Activated T-helper 17 cell treated with anti-CD3 and anti-CD28 coated beads, Interleukin-2, amount 50 U/mL, for 72 hours (primary cell): ENCODE measurements around the gene RALB. TPM values are rescaled to one million over a fixed set of nuclear protein-coding genes. Genes with fewer than 3 reads are reported as not detected.
"Not testable (repeated sequence)": the region's sequence is repeated elsewhere in the genome, so short reads cannot be mapped to it uniquely, and the experiment has no call there.

Experiments used
- ATAC-seq: fragments of 150-1000 bp; cut with Tn5 transposase; replicated peaks from 2 replicates; pipeline ENCODE4 v1.10.0; 2021; ENCODE audit warnings: mild to moderate bottlenecking, moderate library complexity
- H3K27ac Mint-ChIP-seq: one replicate; pipeline ENCODE4 v1.8.0; 2022; ENCODE audit warnings: mixed read lengths
- H3K27me3 Mint-ChIP-seq: one replicate; pipeline ENCODE4 v1.8.0; 2022; ENCODE audit warnings: mixed read lengths
- H3K36me3 Mint-ChIP-seq: one replicate; pipeline ENCODE4 v1.8.0; 2022; ENCODE audit warnings: low read depth, mild to moderate bottlenecking, mixed read lengths
- H3K4me1 Mint-ChIP-seq: one replicate; pipeline ENCODE4 v1.8.0; 2022; ENCODE audit warnings: mixed read lengths
- H3K4me3 Mint-ChIP-seq: one replicate; pipeline ENCODE4 v1.8.0; 2022; ENCODE audit warnings: mild to moderate bottlenecking, mixed read lengths
- H3K9me3 Mint-ChIP-seq: one replicate; pipeline ENCODE4 v1.8.0; 2022; ENCODE audit warnings: mixed read lengths
- total RNA-seq, 2 donors: library from RNA; stranded (reverse); gene quantifications; one replicate each; pipeline ENCODE4 v1.2.3, GENCODE V29; 2022

Gene RALB
- total RNA-seq, 2 donors from 2014 or later = 77.4 to 91.9 TPM

DNA sequence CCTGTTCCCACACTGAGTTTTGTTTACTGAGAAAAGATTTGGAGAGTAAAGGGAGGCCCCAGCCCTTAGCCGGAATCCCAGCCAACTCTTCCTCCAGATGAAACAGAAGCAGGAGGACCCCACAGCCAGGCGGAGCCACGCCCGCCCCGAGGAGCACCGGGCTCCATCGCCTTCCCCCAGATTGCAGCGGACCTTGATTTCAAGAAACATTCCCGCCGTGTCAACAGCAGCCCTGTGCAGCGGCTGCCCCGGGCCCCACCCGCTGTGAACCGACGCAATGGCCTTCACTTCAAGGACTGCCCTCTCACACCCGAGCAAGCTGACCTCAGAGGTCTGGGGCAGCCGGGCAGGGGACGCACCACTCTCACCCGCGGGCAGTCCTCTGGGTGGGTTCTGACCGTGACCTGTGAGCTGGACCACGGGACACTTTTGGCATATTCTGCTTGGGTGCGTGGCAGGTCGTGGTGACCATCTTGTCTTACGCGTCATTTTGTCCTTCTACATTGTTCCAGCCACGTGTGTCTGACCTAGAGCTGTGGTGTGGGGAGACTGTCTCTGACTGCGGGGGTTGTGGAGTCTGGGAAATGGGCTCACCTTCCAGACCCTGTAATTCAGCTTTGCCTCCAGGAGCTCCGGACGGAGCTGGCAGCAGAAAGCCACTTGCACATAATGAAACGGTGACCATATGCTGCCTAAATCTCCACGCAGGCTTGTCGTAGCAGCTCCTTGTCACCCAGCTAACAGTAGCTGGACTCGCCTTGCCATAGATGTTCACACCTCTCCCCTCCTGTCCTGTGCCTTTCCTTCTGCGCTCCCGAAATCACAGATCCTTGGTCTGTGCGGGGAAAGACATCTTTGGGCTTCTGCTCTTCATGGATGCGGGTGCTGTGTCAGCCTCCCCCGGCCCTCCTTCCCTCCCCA lies 61.3 kb downstream of the RALB start:
- Mint-ChIP-seq H3K4me3 (peak overlapping the region; percentile 71), H3K27ac (peak overlapping the region; percentile 51), H3K27me3 (peaks cover 3% of the 10 kb centered on the region), H3K9me3 (no peaks in the 10 kb centered on the region), H3K36me3 (no peaks in the 10 kb centered on the region), H3K4me1 (no peaks in the 10 kb centered on the region)
- no peak for ATAC-seq

DNA sequence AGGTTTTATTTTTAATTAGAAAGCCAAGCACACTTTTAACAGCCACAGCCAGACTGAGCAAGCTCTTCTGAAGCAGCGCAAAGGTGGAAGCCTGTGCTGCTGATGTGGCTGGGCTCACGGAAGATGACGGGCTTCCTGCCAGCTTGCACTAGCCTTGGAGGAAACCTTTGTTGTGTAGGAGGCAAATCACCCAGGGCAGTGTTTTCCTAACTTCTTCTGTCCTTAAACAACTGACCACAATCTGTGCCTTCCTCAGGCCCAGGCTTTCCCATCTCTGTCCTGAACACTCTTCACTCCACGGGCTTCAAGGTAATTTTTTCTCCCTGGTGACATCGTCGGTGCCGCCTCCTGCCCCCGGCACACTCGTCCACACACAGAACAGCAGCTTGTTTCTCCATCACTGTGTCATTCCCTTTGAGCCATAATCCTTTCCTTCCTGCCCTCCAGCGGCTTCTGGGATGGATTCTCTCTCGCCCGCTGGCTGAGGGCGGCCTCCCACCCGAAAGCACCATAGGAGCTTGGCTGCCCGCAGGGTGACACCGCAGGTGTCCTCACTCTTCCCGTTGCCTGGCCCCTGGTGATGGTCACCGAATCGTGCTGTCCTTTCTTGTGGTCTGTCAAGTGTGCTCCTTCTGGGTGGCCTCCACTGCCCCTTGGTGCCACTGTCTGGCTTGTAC lies 62.2 kb downstream of the RALB start:
- Mint-ChIP-seq H3K4me3 (peak overlapping the region; percentile 71), H3K36me3 (no peaks in the 10 kb centered on the region), H3K27me3 (peaks cover 3% of the 10 kb centered on the region), H3K27ac (peak overlapping the region; percentile 51), H3K4me1 (no peaks in the 10 kb centered on the region), H3K9me3 (no peaks in the 10 kb centered on the region)
- ATAC-seq = peak; percentile 31

GRCh38 chr2:120315367-120316033 lies 62.8 kb downstream of the RALB start:
- ATAC-seq = no peak
- no peaks in the 10 kb centered on the region for H3K9me3 Mint-ChIP-seq
- peak overlapping the region; percentile 51 for H3K27ac Mint-ChIP-seq
- H3K4me3 Mint-ChIP-seq = no peak overlapping the region
- H3K27me3 Mint-ChIP-seq = peaks cover 3% of the 10 kb centered on the region
- no peaks in the 10 kb centered on the region for H3K36me3 Mint-ChIP-seq
- H3K4me1 Mint-ChIP-seq = no peaks in the 10 kb centered on the region

- H3K27ac Mint-ChIP-seq = no peak overlapping the region
- H3K4me3 Mint-ChIP-seq = no peak overlapping the region
- H3K27me3 Mint-ChIP-seq = peaks cover 3% of the 10 kb centered on the region
- ATAC-seq = no peak
- H3K36me3 Mint-ChIP-seq = no peaks in the 10 kb centered on the region
- no peaks in the 10 kb centered on the region for H3K9me3 Mint-ChIP-seq
- no peaks in the 10 kb centered on the region for H3K4me1 Mint-ChIP-seq
Observed at GRCh38 chr2:120316071-120316470, 63.4 kb downstream of the RALB start.

GRCh38 chr2:120316528-120317179 lies 64.0 kb downstream of the RALB start:
- Mint-ChIP-seq H3K36me3 (no peaks in the 10 kb centered on the region), H3K9me3 (no peaks in the 10 kb centered on the region), H3K4me3 (no peak overlapping the region), H3K4me1 (no peaks in the 10 kb centered on the region), H3K27me3 (peaks cover 3% of the 10 kb centered on the region), H3K27ac (peak overlapping the region; percentile 19)
- no peak for ATAC-seq

DNA sequence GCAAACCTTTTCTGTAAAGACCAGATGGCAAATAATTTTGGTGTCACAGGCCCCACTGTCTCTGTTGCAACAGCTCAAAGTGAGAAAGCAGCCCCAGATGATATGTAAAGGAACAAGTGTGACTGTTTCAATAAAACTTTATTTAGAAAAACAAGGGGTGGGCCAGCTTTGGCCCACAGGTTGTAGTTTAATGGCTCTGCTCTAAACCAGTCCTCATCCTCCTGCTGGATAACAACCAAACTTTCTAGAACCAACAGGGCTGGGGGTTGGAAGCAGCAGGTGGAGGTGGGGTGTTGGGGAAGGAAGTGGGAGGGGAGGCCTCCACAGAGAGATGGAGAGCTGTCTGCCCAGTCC lies 64.5 kb downstream of the RALB start:
- Mint-ChIP-seq H3K27me3 (peaks cover 3% of the 10 kb centered on the region), H3K27ac (peak overlapping the region; percentile 19), H3K36me3 (no peaks in the 10 kb centered on the region), H3K4me1 (no peaks in the 10 kb centered on the region), H3K4me3 (no peak overlapping the region), H3K9me3 (no peaks in the 10 kb centered on the region)
- ATAC-seq = no peak

DNA sequence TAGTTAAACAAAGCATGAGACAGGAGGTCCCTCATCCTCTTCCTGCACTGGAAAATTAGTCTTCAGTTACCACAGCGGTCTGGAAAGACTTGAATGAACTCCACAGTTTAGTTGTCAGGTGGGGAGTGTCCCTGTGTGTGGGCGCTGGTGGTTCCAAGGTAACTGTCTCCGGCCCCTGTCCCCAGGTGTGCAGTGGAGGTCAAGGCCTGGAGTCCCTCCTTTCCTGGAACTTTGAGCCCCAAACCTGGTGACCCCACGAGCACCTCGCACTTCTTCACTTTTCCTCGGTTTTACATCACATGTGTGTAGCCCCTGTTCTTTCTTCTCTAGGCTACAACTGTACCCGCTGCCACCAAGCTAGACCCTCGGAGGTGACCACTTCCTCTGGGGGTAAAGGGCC lies 65.3 kb downstream of the RALB start:
- H3K4me3 Mint-ChIP-seq = no peak overlapping the region
- peaks cover 3% of the 10 kb centered on the region for H3K27me3 Mint-ChIP-seq
- H3K36me3 Mint-ChIP-seq = no peaks in the 10 kb centered on the region
- no peak overlapping the region for H3K27ac Mint-ChIP-seq
- H3K4me1 Mint-ChIP-seq = no peaks in the 10 kb centered on the region
- ATAC-seq = no peak
- no peaks in the 10 kb centered on the region for H3K9me3 Mint-ChIP-seq

DNA sequence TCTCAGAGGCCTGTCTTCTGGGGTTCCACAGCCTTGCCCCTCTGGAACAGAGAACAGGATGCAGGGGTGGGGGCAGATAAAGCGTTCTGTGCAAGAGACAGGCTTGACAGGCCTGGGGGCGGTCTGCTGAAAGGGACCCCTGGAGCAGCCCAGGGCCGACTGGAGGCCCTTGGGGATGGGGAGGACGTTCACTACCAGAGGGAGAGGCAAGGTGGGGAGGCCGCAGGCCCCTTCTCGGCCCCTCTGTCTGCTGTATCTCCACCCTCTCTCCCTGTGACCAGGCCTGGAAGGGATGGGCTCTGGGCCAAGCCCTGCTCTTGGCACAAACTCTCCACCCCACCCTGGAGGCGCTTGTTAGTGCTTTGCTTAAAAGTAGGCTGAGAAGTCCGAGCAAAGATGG lies 66.0 kb downstream of the RALB start:
- no peaks in the 10 kb centered on the region for H3K36me3 Mint-ChIP-seq
- H3K4me3 Mint-ChIP-seq = no peak overlapping the region
- peaks cover 3% of the 10 kb centered on the region for H3K27me3 Mint-ChIP-seq
- no peaks in the 10 kb centered on the region for H3K4me1 Mint-ChIP-seq
- no peak overlapping the region for H3K27ac Mint-ChIP-seq
- no peak for ATAC-seq
- no peaks in the 10 kb centered on the region for H3K9me3 Mint-ChIP-seq

GRCh38 chr2:120319123-120319522 lies 66.5 kb downstream of the RALB start:
- Mint-ChIP-seq H3K27ac (no peak overlapping the region), H3K4me3 (no peak overlapping the region)

DNA sequence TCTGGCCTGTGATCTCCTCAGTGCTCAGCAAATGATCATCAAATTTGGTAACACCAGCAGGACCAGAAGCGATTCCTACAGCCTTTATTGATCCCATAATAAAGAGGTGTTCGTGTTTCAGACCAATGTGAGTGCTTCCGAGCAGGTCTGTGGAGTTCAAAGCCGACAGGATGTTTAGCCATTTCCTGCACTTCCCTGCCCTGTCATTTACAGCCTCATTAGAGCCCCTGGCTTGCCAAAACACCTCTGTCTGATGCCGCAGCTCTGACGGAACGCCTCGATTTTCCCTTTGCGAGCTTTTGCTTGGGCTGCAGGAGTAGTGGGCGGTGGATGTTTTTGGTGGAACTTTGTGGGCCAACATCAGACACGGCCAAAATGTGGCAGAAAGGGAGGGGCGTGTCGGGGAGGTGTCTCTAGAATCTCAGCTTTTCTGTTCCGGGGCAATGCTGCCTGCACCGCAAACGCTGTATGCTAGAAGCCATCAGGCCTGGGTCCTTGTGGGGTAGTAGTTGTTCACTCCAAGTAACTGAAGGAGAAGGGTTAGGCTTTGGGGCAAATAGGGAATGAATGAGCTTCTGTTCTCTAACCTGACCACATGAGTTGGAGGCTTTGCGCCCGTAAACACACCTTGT lies 67.2 kb downstream of the RALB start:
- no peaks in the 10 kb centered on the region for H3K4me1 Mint-ChIP-seq
- no peak overlapping the region for H3K4me3 Mint-ChIP-seq
- H3K9me3 Mint-ChIP-seq = no peaks in the 10 kb centered on the region
- H3K36me3 Mint-ChIP-seq = no peaks in the 10 kb centered on the region
- no peak overlapping the region for H3K27ac Mint-ChIP-seq
- H3K27me3 Mint-ChIP-seq = peaks cover 3% of the 10 kb centered on the region
- ATAC-seq = no peak

More at GRCh38 chr2:120319123-120319522, 66.5 kb downstream of the RALB start:
- Mint-ChIP-seq H3K9me3 (no peaks in the 10 kb centered on the region), H3K36me3 (no peaks in the 10 kb centered on the region), H3K27me3 (peaks cover 3% of the 10 kb centered on the region), H3K4me1 (no peaks in the 10 kb centered on the region)
- no peak for ATAC-seq

DNA sequence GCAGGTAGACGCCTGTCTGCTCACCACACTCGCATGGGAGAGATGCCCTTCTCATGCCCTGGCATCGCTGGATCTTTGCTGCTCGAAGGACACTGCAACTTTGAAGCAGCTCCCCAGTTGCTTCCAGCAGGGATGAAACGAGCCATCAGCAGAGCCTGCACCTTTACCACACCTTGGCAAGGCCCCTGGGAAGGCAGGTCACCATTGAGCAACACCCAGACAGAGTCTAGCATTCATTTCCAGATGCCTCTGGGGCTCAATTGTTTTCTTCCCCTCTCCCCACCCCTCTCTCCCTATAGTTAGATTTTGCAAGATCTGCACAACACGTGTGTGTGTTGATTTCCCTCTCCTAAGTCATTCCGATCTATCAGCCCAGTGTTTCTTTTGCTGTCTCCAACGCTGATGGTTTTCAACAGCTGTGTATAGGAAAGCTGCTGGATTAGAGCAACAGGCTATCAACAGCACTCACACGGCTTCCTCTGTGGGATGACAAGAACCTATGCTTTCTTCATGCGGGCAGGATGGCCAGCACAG lies 67.7 kb downstream of the RALB start:
- Mint-ChIP-seq H3K9me3 (no peaks in the 10 kb centered on the region), H3K36me3 (no peaks in the 10 kb centered on the region), H3K27me3 (no peaks in the 10 kb centered on the region), H3K4me3 (no peak overlapping the region), H3K4me1 (no peaks in the 10 kb centered on the region), H3K27ac (no peak overlapping the region)
- no peak for ATAC-seq

- not testable (repeated sequence) for ATAC-seq, H3K27me3 Mint-ChIP-seq, H3K36me3 Mint-ChIP-seq, H3K9me3 Mint-ChIP-seq, H3K27ac Mint-ChIP-seq, H3K4me1 Mint-ChIP-seq, H3K4me3 Mint-ChIP-seq
Observed at GRCh38 chr2:120320887-120321556, 68.4 kb downstream of the RALB start.

GRCh38 chr2:120321721-120322284 lies 69.2 kb downstream of the RALB start:
- Mint-ChIP-seq H3K27me3 (no peaks in the 10 kb centered on the region), H3K27ac (no peak overlapping the region), H3K4me3 (no peak overlapping the region), H3K9me3 (no peaks in the 10 kb centered on the region), H3K4me1 (no peaks in the 10 kb centered on the region), H3K36me3 (no peaks in the 10 kb centered on the region)
- ATAC-seq = no peak
